H9 (cell line): ENCODE measurements around the gene RFPL3. TPM values are rescaled to one million over a fixed set of nuclear protein-coding genes. Genes with fewer than 3 reads are reported as not detected.
A peak's percentile ranks its signal among the peaks of the same experiment; 100 is the strongest.

ENCODE experiments used
- DNase-seq: peaks from one replicate; pipeline ENCODE4 v3.0.0-alpha.2; 2017
- H2AFZ ChIP-seq: one replicate; pipeline ENCODE4 v1.6.1; 2013; ENCODE audit warnings: mild to moderate bottlenecking, low read length, control low read depth, moderate library complexity
- H2AK5ac ChIP-seq: 2 replicates; pipeline ENCODE4 v1.6.1; 2013; ENCODE audit warnings: low read length, control low read depth, mixed read lengths; ENCODE audit not compliant: insufficient read length
- H2BK120ac ChIP-seq: one replicate; pipeline ENCODE4 v1.6.1; 2013; ENCODE audit warnings: low read depth, mild to moderate bottlenecking, low read length, control low read depth, inconsistent platforms; ENCODE audit not compliant: poor library complexity, severe bottlenecking
- H2BK12ac ChIP-seq: 2 replicates; pipeline ENCODE4 v1.6.1; 2013; ENCODE audit warnings: low read length, control low read depth, mixed read lengths, low read depth; ENCODE audit not compliant: insufficient read length
- H2BK15ac ChIP-seq: 2 replicates; pipeline ENCODE4 v1.6.1; 2013; ENCODE audit warnings: low read depth, low read length, control low read depth
- H2BK20ac ChIP-seq: one replicate; pipeline ENCODE4 v1.6.1; 2013; ENCODE audit warnings: low read depth, mild to moderate bottlenecking, low read length, control low read depth, inconsistent platforms; ENCODE audit not compliant: poor library complexity, severe bottlenecking
- H2BK5ac ChIP-seq: 2 replicates; pipeline ENCODE4 v1.6.1; 2013; ENCODE audit warnings: low read length, control low read depth, mixed read lengths; ENCODE audit not compliant: insufficient read length
- H3K14ac ChIP-seq: 2 replicates; pipeline ENCODE4 v1.6.1; 2013; ENCODE audit warnings: low read length, control low read depth; ENCODE audit not compliant: insufficient read depth
- H3K18ac ChIP-seq: 2 replicates; pipeline ENCODE4 v1.6.1; 2013; ENCODE audit warnings: low read depth, mild to moderate bottlenecking, mixed read lengths, low read length, control low read depth; ENCODE audit not compliant: insufficient read length
- H3K23ac ChIP-seq: 2 replicates; pipeline ENCODE4 v1.6.1; 2013; ENCODE audit warnings: low read length, control low read depth, mixed read lengths, low read depth; ENCODE audit not compliant: insufficient read length
- H3K23me2 ChIP-seq: 2 replicates; pipeline ENCODE4 v1.6.1; 2013; ENCODE audit warnings: low read depth, mild to moderate bottlenecking, mixed read lengths, low read length, control low read depth; ENCODE audit not compliant: insufficient read length, poor library complexity, severe bottlenecking
- H3K27ac ChIP-seq: 2 replicates; pipeline ENCODE4 v1.5.1; 2013; ENCODE audit warnings: low read length, control low read depth, mixed read lengths, low read depth; ENCODE audit not compliant: insufficient read length
- H3K27me3 ChIP-seq: 2 replicates; pipeline ENCODE4 v1.6.1; 2013; ENCODE audit warnings: low read length, control low read depth, inconsistent platforms; ENCODE audit not compliant: insufficient read depth
- H3K4ac ChIP-seq: 2 replicates; pipeline ENCODE4 v1.6.1; 2013; ENCODE audit warnings: low read depth, mild to moderate bottlenecking, control low read depth, inconsistent platforms, low read length, moderate library complexity
- H3K4me1 ChIP-seq: 2 replicates; pipeline ENCODE4 v1.6.1; 2013; ENCODE audit warnings: low read length, control low read depth, inconsistent platforms; ENCODE audit not compliant: insufficient read depth
- H3K4me2 ChIP-seq: 2 replicates; pipeline ENCODE4 v1.6.1; 2013; ENCODE audit warnings: low read length, control low read depth, mixed read lengths; ENCODE audit not compliant: insufficient read length, insufficient read depth
- H3K56ac ChIP-seq: 2 replicates; pipeline ENCODE4 v1.6.1; 2013; ENCODE audit warnings: low read depth, mild to moderate bottlenecking, mixed read lengths, low read length, control low read depth; ENCODE audit not compliant: insufficient read length
- H3K79me1 ChIP-seq: 2 replicates; pipeline ENCODE4 v1.6.1; 2013; ENCODE audit warnings: low read depth, mild to moderate bottlenecking, moderate library complexity, low read length, control low read depth, inconsistent platforms; ENCODE audit not compliant: insufficient read depth, poor library complexity, severe bottlenecking
- H3K79me2 ChIP-seq: 2 replicates; pipeline ENCODE4 v1.6.1; 2013; ENCODE audit warnings: low read length, control low read depth, inconsistent platforms; ENCODE audit not compliant: insufficient read depth
- H3K9ac ChIP-seq: 2 replicates; pipeline ENCODE4 v1.6.1; 2013; ENCODE audit warnings: low read length, control low read depth, mixed read lengths; ENCODE audit not compliant: insufficient read length; ENCODE audit errors: extremely low read depth
- H3K9me3 ChIP-seq: one replicate; pipeline ENCODE4 v1.6.1; 2013; ENCODE audit warnings: low read depth, low read length, inconsistent platforms; ENCODE audit not compliant: control insufficient read depth
- H3T11ph ChIP-seq: one replicate; pipeline ENCODE4 v1.6.1; 2013; ENCODE audit warnings: mild to moderate bottlenecking, low read length, control low read depth, inconsistent platforms
- H4K20me1 ChIP-seq: one replicate; pipeline ENCODE4 v1.6.1; 2013; ENCODE audit not compliant: control insufficient read depth, insufficient read length, insufficient read depth
- H4K5ac ChIP-seq: 2 replicates; pipeline ENCODE4 v1.6.1; 2013; ENCODE audit warnings: low read depth, mild to moderate bottlenecking, mixed read lengths, low read length, control low read depth; ENCODE audit not compliant: insufficient read length
- H4K8ac ChIP-seq: replicated peaks from 2 replicates; pipeline ENCODE4 v1.6.1; 2013; ENCODE audit warnings: low read length, control low read depth, mixed read lengths, low read depth; ENCODE audit not compliant: insufficient read length
- H4K91ac ChIP-seq: 2 replicates; pipeline ENCODE4 v1.6.1; 2013; ENCODE audit warnings: low read depth, mild to moderate bottlenecking, moderate library complexity, mixed read lengths, low read length, control low read depth; ENCODE audit not compliant: insufficient read length
- H3K27ac Mint-ChIP-seq, 3 experiments: 2 replicates in 2 of 3; 3 replicates in 1 of 3; pipeline ENCODE4 v1.8.0; 2020 to 2021; ENCODE audit warnings: mixed read lengths in 3 of 3, mild to moderate bottlenecking in 1 of 3, moderate library complexity in 1 of 3
- H3K27me3 Mint-ChIP-seq: 2 replicates; pipeline ENCODE4 v1.8.0; 2021; ENCODE audit warnings: low read depth, mild to moderate bottlenecking, moderate library complexity, mixed read lengths
- H3K36me3 Mint-ChIP-seq, 3 experiments: 2 replicates in 2 of 3; 3 replicates in 1 of 3; pipeline ENCODE4 v1.8.0; 2020 to 2021; ENCODE audit warnings: low read depth in 3 of 3, mixed read lengths in 3 of 3; ENCODE audit not compliant: insufficient read depth in 1 of 3
- H3K4me1 Mint-ChIP-seq, 2 experiments: 2 replicates each; pipeline ENCODE4 v1.8.0; 2020; ENCODE audit warnings: mixed read lengths in 2 of 2
- H3K4me3 Mint-ChIP-seq, 2 experiments: 2 replicates in 1 of 2; 3 replicates in 1 of 2; pipeline ENCODE4 v1.8.0; 2020 to 2021; ENCODE audit warnings: mild to moderate bottlenecking in 2 of 2, mixed read lengths in 2 of 2, moderate library complexity in 1 of 2
- H3K9me3 Mint-ChIP-seq, 2 experiments: 2 replicates in 1 of 2; 3 replicates in 1 of 2; pipeline ENCODE4 v1.8.0; 2020; ENCODE audit warnings: mild to moderate bottlenecking in 2 of 2, mixed read lengths in 2 of 2, moderate library complexity in 1 of 2
- WGBS: extraction: QIAGEN DNeasy Blood & Tissue Kit; methylation state at CpG from one replicate; pipeline ENCODE4 v1.1.7; 2013; ENCODE audit warnings: missing lambda C conversion rate, low lambda C conversion rate, mixed read lengths; ENCODE audit not compliant: insufficient read length; ENCODE audit errors: extremely low coverage; 5-methylcytosine and 5-hydroxymethylcytosine counted together
- total RNA-seq: library from RNA; stranded (reverse); gene quantifications from 2 replicates; pipeline ENCODE4 v1.2.1, GENCODE V29; 2021
- TF ChIP-seq, protein P1 (sequence below): fragments of 200-600 bp; sonication (generic); conservative IDR thresholded peaks from 3 replicates; pipeline ENCODE4 v1.8.0; 2021; ENCODE audit warnings: antibody characterized with exemption, mild to moderate bottlenecking

Gene RFPL3
- total RNA-seq, 1 experiment from 2014 or later, result not detected

GRCh38 chr22:32319861-32320406 lies 37.7 kb upstream of the RFPL3 start:
- Histone ChIP-seq H4K20me1 (no peaks in the 10 kb centered on the region), H3K27ac (no peak overlapping the region), H2AFZ (no peak overlapping the region), H4K91ac (no peak overlapping the region), H3K79me1 (no peaks in the 10 kb centered on the region), H4K8ac (no peak overlapping the region), H2AK5ac (no peak overlapping the region), H3K18ac (no peak overlapping the region), H3K4me2 (no peak overlapping the region), H3K4ac (no peak overlapping the region), H3K4me1 (peaks cover 6% of the 10 kb centered on the region), H3K23ac (no peak overlapping the region), H3T11ph (no peak overlapping the region), H3K9ac (no peak overlapping the region), H3K14ac (no peak overlapping the region), H4K5ac (no peak overlapping the region), H3K9me3 (no peaks in the 10 kb centered on the region), H2BK12ac (no peak overlapping the region), H3K79me2 (no peaks in the 10 kb centered on the region), H2BK20ac (no peak overlapping the region), H2BK5ac (no peak overlapping the region), H3K27me3 (no peaks in the 10 kb centered on the region), H2BK15ac (no peak overlapping the region), H3K56ac (no peak overlapping the region), H3K23me2 (no peaks in the 10 kb centered on the region), H2BK120ac (no peak overlapping the region)
- no peak overlapping the region for H3K4me3 Mint-ChIP-seq
- no peak overlapping the region; a peak in 1 of 7 replicates for H3K27ac Mint-ChIP-seq
- DNase-seq, result peak; percentile 18
- TF ChIP-seq, protein P1, sequence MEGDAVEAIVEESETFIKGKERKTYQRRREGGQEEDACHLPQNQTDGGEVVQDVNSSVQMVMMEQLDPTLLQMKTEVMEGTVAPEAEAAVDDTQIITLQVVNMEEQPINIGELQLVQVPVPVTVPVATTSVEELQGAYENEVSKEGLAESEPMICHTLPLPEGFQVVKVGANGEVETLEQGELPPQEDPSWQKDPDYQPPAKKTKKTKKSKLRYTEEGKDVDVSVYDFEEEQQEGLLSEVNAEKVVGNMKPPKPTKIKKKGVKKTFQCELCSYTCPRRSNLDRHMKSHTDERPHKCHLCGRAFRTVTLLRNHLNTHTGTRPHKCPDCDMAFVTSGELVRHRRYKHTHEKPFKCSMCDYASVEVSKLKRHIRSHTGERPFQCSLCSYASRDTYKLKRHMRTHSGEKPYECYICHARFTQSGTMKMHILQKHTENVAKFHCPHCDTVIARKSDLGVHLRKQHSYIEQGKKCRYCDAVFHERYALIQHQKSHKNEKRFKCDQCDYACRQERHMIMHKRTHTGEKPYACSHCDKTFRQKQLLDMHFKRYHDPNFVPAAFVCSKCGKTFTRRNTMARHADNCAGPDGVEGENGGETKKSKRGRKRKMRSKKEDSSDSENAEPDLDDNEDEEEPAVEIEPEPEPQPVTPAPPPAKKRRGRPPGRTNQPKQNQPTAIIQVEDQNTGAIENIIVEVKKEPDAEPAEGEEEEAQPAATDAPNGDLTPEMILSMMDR, result no peak
- peaks cover 23 to 24% of the 10 kb centered on the region in 2 experiments for H3K4me1 Mint-ChIP-seq
- peaks cover 33% of the 10 kb centered on the region for H3K27me3 Mint-ChIP-seq
- peaks cover 0 to 10% (median 4%) of the 10 kb centered on the region in 3 experiments; a peak in 5 of 7 replicates for H3K36me3 Mint-ChIP-seq
- WGBS, result no CpG with 5 or more reads among the region's 8 CpGs
- H3K9me3 Mint-ChIP-seq, result peaks cover 10 to 15% of the 10 kb centered on the region in 2 experiments
